Activated CD4-positive, CD25-positive, alpha-beta regulatory T cell treated with anti-CD3 and anti-CD28 coated beads, Interleukin-2, amount 50 U/mL, for 24 hours (primary cell): Measurements from ENCODE around the gene CEP164.

ENCODE experiments used
- ATAC-seq, 2 donors: fragments of 150-1000 bp; cut with Tn5 transposase; one replicate each; pipeline ENCODE4 v1.10.0; 2021; ENCODE audit warnings: mild to moderate bottlenecking in 1 of 2, moderate library complexity in 1 of 2

CEP164 gene

DNA sequence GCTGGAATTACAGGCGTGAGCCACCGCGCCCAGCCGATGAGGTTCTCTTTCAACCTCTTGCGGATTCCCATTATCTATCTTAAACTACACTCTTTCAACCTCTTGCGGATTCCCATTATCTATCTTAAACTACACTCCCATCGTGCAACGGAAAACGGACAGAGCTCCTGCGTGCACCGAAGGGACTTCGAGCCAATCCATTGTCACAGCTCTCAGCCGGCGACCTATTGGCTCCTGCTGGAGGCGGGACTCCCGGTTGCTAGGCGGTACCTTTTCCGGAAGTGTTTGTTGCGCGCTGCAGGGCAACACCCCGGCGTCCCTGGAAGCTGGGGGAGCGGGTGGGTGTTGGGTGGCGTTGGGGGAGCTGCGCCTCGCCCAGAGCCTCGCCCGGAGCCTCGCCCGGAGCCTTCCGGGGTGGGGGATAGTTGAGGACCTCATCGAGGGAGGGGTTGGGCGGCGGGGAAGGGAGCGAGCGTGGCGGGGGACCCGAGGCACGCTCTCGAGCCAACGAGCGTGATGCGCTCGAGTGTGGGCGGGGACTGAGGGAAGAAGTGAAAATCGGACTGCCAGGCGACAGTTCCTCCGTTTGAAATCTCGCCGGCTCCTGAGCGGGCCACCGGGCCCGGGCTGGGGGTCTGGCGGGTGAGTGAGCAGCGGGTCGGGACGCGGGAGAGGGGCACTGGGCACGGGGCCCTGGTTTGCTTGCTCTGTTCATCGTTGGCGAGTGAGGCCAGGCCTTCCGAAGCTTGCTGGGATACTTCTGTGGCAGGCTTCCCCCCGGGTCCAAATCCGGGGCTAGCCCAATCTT is at the start of gene CEP164:
TSS of gene CEP164 (plus strand) at position 288 of the 808 bp plus-strand sequence. CDS start 10,733 bp downstream, outside the sequence.
- ATAC-seq = peak; percentile 98

DNA sequence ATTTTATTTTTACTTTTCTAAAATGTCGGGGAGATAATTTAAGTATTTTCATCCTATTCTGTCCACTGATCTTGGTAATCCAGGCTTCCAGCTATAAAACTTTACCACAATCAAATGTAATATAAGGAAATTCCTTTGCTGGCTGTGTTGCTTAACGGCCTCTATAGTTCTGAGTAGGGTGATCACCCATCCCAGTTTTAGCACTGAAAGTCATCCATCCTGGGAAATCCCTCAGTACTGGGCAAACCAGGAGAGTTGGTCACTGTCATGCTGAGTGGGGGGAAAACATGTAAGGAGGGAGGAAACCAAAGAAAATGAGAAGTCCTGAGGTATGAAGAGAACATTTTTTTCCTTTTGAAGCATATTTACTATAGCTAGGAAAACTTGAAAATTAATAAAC is 49.3 kb upstream of the CEP164 start:
- ATAC-seq = no peak

DNA sequence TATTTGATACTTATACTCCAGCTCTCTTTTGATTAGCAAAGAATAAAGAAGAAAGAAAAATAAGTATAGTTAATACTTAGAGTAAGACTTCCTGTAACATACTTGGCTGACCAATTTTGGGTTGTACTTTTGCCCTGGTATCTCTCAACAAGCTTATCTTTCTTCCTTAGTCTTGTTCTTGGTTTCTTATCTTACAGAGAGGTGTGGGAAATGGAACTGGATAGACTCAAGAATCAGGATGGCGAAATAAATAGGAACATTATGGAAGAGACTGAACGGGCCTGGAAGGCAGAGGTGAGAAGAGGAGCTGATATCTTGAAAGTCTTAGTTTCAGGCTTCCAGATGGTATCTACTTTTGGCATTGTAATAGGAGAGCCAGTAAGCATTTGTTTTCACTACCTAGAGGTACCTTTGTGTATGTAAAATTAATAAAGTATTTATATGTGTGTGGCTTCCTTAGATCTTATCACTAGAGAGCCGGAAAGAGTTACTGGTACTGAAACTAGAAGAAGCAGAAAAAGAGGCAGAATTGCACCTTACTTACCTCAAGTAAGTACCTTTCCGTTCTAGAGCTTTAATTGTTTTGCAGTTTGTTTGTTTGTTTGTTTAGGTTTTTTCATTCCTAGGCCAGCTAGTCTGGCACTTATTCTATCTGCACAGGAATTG is 47.8 kb upstream of the CEP164 start:
- peak; percentile 68 to 83 for ATAC-seq

DNA sequence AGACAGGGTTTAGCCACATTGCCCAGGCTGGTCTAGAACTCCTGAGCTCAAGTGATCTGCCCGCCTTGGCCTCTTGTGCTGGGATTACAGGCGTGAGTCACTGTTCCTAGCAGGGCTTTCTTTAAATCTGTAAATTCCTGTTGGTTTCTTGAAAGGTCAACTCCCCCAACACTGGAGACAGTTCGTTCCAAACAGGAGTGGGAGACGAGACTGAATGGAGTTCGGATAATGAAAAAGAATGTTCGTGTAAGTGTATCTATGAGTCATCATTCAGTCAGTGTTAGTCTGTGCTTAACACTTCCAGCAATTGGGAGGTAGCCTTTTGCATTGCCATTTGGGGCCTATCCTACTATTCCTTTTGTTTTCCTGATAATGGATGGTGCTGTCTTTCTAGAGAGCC is 46.5 kb upstream of the CEP164 start:
- no peak for ATAC-seq

DNA sequence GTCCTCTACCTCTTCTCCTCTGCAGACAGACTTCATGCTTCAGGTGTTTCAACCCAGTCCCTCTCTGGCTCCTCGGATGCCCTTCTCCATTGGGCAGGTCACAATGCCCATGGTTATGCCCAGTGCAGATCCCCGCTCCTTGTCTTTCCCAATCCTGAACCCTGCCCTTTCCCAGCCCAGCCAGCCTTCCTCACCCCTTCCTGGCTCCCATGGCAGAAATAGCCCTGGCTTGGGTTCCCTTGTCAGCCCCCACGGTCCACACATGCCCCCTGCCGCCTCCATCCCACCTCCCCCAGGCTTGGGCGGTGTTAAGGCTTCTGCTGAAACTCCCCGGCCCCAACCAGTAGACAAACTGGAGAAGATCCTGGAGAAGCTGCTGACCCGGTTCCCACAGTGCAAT is 45.8 kb upstream of the CEP164 start:
- no peak for ATAC-seq

DNA sequence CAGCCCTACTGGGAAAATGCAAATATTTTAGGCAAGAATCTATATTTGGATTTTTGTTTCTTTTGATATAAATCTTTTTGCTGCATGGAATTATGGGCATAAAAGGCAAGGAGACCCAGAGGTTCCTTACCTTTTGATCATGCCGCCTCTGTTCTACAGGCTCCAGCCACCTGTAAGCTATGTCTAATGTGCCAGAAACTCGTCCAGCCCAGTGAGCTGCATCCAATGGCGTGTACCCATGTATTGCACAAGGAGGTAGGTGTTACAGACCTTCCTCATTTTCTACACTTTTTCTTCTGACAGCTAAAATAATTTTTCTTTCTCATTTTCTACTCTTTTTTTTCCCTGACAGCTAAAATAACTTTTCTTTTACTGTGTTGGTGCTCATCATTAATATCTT is 44.7 kb upstream of the CEP164 start:
- no peak for ATAC-seq

DNA sequence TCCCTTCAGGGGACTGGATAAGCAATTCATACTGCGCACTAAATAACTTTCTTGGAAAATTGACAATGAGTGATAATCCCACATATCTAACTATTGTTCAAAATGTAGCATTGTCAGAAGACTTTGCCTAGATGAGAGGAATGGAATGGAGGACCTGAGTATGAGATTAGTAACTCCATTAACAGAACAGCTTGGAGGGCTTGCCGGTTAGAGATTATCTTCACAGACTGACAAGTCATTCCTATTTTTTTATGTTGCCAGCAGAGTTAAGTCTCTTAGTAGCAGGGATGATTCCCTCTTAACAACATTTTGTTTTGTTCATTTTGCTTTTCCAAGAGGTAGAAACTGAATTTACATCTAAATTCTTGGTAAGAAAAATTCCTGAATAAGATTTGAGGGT is 43.6 kb upstream of the CEP164 start:
- no peak for ATAC-seq

DNA sequence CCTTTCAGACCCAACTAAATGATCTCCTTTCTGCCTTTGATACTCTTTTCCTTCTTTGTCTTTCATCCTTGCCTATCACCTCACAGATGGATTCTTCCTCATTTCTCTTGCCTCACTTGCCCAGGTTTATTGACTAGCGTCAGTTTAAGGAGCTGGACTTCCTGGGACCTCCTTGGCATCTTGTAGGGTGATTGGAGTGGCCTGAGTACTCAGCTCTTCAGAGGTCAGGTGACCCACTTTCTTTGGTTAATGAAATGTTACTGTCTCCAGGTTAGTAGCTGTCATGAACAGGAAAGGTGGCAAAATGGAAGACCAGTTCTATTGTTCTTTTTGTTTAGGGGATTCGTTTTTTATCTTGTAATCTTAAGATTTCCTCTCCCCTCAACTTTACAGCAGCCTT is 41.1 kb upstream of the CEP164 start:
- no peak for ATAC-seq

- ATAC-seq = no peak
Measured at GRCh38 chr11:117287668-117288067, 40.0 kb upstream of the CEP164 start.

GRCh38 chr11:117289795-117290194 is 37.9 kb upstream of the CEP164 start:
- no peak for ATAC-seq

DNA sequence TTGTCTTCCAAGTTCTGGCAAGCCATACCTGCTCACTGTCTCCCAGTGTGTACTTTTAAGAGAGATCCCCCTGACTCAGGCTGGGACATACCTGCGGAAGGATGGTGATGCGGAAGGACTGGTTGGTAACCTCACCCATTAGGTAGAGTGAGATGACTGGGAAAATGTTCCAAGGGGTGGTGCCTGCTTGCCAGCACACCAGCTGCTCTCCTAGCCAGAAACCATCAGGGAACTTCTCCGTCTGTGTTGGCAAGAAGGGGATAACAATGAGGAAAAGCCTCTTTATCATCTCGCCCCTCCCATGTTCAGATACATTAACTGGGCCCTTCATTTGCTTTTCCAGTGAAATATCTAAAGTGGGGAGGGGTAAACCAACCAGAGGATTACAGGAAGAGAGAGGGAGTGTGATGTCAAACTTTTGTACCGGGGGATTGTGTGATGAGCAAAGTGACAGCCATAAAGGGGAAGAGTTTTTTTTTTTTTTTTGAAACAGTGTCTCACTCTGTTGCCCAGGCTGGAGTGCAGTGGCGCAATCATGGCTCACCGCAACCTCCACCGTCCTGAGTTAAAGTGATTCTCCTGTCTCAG is 36.8 kb upstream of the CEP164 start, which contains the start of gene BACE1-AS:
TSS of gene BACE1-AS (plus strand) at position 538 of the 588 bp plus-strand sequence.
- no peak for ATAC-seq

GRCh38 chr11:117292616-117293015 is 35.0 kb upstream of the CEP164 start:
- ATAC-seq = no peak

DNA sequence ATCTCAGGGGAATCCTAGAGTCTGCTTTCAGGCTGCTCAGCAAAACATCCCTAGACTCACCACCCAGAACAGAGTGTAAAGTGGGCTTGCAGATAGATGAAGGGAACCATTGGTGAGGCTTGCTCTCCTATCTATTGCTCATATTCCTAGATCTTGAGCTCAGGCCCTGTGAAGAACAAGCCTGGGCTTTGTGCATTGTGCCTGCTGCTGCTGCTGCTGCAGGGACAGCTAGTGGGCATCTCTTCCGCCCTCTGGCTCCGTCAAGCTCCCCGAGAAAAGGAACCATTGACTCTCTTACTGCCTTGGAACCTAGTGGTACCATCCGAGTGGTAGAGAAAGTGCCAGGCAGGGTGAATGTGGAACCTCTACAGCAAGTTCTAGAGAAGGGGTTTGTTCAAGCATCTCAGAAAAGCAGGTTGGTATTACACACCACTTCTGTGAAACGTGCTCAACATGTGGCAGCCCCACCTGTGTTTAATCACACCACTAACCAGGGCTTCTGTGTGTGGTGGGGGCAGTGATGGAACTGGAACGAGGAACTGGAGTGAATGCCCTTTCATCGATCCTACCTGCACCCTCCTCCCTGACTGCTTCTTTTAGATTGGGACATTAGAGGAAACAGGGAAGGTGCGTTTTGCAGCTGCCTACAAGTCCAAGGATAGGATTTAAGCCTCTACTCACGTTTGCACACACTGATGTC is 32.1 kb upstream of the CEP164 start:
- ATAC-seq = no peak

- no peak for ATAC-seq
Measured at GRCh38 chr11:117296881-117297280, 30.8 kb upstream of the CEP164 start.

DNA sequence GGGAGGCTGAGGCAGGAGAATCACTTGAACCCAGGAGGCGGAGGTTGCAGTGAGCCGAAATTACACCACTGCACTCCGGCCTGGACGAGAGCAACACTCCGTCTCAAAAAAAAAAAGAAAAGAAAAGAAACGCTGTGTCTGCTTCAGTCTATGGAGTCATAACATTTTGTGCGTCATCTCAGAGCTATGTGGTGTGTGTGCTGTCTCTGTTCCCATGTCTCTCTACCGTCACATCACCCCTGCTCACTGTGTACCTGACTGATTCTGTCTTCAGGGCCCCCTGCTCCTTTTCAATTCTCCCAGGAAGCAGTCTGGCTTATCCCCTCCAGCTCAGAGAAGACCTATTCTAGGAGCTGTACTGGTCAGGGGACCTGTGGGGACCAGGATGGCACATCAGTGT is 29.5 kb upstream of the CEP164 start:
- ATAC-seq = no peak

DNA sequence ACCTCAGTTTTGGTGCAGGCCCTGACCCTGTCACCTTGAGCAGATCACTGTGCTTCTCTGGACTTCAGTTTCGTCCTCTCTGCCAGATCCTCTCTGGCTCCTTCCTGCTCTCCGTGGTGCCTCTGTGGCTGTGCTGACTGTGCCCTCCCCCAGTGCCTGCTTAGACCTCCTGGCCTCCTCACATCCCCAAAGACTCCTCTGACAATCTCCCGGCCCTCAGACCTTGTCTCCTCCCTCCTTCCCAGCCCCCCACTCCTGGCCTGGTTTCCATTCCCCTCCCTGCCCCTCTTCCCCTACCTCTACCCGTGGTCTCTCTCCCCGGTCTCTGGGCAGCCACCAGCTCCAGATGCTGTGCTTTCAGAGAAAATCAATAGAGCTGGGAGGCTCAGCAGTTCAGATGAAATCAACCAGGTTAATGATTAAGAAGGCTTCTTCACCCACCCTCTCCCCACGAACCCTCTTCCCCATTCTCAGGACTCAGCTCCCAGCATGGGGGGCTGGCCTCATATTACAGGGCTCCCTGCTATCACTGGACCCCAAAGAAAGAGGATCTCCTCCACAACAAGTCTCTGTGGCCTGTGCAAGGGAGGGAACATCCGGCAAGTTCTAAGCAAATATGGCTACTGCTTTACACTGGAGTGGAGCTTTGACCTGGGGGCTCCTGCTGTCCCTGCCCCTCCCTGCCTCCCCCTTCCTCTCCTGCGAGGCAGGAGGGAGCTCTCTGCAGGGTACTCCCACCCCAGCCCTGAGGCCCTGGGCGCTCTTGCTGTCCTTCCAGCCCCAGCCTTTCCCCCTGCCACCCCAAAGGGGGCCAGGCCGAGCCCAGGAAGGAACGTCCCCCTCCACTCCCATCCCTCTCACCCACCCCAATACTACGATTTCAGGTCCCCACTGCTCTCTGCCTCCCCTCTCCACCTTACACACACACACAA is 28.0 kb upstream of the CEP164 start:
- ATAC-seq = no peak

GRCh38 chr11:117300283-117300663 is 27.4 kb upstream of the CEP164 start:
- ATAC-seq = no peak

DNA sequence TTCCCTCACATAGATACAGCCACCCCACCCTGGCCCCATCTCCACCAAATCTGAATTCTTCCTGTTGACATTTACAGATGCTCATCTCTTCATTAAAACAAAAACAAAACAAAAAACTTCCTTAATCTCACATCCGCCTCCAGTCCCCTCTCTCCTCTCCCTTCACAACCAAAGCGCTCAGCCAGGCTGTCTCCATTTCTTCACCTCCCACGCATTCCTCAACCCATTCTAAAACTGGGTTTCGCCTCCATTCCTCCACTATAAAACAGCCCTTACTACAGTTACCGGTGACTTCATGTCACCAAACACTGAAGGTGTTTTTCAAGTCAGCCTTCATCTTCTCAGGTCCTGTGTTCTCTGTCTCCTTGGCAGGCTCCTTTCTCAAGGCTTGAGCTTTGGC is 26.9 kb upstream of the CEP164 start:
- no peak for ATAC-seq

GRCh38 chr11:117302228-117302627 is 25.4 kb upstream of the CEP164 start:
- ATAC-seq = no peak

DNA sequence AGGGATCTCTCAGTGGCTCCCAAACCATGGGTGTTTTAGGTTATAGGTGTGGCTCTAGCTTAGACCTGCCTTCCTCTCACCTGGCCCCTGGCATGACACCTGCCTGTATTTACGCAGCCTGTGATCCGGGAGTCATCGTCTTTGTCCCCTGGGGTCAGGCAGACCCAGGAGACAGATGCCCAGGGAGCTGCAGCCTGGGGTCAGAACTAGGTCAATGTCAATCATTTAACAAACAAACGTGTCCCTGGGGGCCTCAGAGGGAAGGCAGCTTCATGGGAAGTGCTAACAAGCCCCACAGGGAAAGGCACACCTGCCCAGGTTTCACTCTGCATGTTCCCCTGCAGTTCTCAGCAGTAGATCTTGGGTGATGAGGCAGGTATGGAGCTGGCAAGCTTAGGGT is 24.6 kb upstream of the CEP164 start:
- ATAC-seq = no peak

DNA sequence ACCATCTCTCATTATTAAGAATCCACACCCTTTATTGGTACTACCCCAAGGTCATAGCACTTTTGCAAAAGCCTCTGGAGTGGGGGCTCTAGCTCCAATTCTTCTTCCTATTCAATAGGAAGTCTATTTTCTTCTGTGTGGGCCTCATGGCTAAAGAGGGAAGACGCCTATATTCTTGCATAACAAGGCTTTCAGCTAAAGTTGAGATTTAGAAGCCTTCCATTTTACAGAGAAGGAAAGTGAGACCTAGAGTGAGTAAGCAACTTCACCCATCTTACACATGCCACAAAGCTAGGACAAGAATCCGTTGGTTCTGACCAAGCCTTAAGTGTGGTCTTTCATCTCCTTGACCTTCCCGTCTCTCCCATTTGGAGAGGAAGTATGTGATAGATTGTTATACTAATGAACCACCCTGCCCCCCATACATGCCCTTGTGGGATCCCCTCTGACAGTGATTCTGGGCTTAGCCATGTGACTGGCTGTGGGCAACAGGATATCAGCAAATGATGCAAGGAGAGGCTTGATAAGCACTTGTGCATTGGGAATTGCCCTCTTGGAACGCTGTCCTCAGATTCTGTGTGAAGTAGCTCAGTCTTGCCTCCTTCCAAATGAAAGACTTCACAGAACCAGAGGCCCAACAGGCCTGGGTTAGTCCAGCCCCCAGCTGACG is 23.9 kb upstream of the CEP164 start:
- ATAC-seq = no peak

GRCh38 chr11:117305145-117305544 is 22.5 kb upstream of the CEP164 start:
- ATAC-seq = no peak
